HUDEP-2 (cell line): ENCODE data around the gene PCBD2.
"Not testable (repeated sequence)": the region's sequence is repeated elsewhere in the genome, so short reads cannot be mapped to it uniquely, and the experiment has no call there.

Source experiments
- DNase-seq, 76 experiments: peaks; one replicate each; lab custom pipeline; 2025; ENCODE audit not compliant: unreplicated experiment in 76 of 76; lab: John Stamatoyannopoulos, UW

PCBD2 gene

DNA sequence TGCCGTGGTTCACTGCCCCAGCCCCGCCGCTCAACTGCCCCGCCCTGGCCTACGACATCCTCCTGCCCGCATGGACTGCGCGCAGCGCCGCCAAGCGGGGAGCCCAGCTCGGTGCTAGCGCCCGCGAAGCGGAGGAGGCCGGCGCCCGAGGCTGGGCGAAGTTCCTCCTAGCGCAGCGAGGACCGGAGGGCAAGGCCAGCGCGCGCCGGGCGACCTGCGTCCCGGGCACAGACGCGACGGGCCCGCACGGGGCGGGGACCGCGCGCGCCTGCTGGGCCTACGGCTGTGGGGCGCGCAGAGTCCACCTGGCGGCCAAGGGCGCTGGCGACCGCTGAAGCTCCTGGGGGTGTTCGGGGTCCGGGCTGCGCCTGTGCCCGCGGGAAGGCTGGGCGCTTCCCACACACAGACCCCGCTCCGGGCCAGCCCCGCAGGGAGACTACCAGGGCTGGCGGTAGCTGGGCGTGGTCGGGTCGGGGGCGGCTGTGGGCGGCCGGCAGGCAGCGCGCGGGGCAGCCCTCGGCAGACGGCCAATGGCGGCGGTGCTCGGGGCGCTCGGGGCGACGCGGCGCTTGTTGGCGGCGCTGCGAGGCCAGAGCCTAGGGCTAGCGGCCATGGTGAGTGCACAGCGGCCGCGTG lies at the start of gene PCBD2:
PCBD2 (plus strand) TSS at position 522 of the 636 bp plus-strand sequence; CDS start at position 531, 9 bp downstream.
- DNase-seq, result peak in 75 of 76 experiments; percentile 26 to 94 (median 87)

DNA sequence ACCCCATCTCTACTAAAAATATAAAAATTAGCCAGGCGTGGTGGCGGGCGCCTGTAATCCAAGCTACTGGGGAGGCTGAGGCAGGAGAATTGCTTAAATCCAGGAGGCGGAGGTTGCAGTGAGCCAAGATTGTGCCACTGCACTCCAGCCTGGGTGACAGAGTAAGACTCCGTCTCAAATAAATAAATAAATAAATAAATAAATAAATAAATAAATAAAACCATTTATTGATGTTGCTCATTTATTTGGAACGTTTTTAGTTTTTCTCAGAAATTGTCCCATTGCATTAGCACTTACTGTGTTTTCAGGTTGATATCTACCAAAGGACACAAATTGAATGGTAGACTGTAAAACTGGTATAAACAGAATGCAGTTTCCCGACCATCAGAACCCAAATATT lies 48.5 kb upstream of the PCBD2 start:
- not testable (repeated sequence) for DNase-seq

DNA sequence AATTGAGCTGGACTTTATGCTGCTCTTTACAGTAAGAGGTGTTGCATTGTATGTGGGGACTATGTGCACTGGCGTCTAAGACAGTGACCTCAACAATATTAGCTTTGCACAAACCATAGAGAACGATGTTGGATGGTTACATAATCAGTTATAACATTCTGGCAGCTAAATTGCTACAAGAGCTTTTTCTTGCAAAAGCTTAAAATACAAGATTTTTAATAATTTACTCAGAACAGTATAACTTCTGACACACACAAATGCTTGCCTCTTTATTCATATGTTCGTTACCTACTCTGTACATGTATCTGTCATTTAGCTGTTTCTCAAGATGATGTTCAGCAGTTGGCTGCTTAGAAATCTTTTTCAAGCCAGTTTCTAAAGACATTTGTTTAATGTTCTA lies 47.5 kb upstream of the PCBD2 start:
- DNase-seq, result no peak

DNA sequence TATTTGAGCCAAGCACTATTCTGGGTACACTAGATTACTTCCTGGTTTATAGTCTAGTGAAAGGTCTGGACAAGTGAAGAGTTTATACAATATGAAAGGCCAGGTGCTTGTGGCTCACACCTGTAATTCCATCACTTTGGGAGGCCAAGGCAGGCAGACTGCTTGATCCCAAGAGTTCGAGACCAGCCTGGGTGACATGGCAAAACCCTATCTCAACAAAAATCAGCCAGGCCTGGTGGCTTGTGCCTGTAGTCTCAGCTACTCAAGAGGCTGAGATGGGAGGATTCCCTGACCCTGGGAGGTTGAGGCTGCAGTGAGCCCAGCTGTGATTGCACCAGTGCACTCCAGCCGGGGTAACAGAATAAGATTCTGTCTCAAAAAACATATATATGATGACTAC lies 40.2 kb upstream of the PCBD2 start:
- DNase-seq, result no peak

DNA sequence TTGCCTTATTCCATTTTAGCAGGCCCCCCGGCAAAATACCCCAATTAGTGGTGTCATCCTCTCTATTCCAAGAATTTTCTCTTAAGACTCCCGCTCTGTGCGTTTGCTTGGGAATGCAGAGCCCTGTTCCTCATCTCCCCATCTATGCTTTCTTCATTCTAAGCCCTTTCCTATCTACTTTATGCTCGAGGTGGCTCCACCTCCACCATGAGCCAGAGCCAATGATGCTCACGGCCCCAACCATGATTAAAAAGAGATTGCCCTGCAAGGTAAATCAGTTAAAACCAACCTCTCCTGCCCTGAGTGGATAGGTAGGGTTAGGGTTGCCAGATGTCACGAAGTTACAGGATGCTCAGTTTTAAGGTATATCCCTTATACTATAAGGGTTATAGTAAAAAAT lies 31.4 kb upstream of the PCBD2 start:
- DNase-seq, result peak in 2 of 76 experiments; percentile 4 to 6

DNA sequence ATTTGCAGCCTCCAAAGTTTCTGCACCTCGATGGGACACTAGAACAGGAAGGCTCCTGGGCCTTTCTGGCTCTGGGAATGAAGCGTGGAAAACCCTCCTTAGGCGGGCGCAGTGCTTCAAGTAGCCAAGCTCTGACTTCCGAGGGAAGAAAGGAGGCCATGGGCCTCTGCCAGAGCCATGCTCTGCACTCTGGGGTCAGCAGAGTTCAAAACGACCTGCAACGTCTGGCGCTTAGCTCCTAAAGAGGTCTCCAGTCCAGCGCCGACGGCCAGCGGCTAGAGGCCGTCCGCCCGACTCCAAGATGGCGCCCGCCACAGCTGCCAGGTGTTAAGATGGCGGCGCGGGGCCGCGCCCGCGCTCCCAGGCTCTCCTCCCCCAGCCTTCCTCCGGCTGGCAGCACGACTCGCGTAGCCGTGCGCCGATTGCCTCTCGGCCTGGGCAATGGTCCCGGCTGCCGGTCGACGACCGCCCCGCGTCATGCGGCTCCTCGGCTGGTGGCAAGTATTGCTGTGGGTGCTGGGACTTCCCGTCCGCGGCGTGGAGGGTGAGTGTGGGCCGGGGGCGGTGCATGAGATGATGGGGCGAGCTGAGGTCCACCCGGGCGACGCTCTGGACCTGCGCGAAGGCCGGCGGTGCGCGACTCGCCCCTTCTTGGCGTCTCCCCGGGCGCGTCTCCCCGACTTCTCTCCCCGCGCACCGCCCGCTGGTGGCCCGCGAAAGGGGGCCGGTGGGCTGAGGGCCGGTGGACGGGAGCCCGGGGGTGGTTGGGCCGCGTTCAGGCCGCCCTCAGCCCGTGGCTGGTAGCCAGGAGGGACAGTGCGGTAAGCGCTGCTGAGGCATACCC lies 30.7 kb upstream of the PCBD2 start, which contains the start of gene TXNDC15:
TXNDC15 (plus strand) TSS at position 385 of the 844 bp plus-strand sequence; CDS start at position 442, 57 bp downstream.
- DNase-seq, result peak in 73 of 76 experiments; percentile 26 to 80 (median 65)

DNA sequence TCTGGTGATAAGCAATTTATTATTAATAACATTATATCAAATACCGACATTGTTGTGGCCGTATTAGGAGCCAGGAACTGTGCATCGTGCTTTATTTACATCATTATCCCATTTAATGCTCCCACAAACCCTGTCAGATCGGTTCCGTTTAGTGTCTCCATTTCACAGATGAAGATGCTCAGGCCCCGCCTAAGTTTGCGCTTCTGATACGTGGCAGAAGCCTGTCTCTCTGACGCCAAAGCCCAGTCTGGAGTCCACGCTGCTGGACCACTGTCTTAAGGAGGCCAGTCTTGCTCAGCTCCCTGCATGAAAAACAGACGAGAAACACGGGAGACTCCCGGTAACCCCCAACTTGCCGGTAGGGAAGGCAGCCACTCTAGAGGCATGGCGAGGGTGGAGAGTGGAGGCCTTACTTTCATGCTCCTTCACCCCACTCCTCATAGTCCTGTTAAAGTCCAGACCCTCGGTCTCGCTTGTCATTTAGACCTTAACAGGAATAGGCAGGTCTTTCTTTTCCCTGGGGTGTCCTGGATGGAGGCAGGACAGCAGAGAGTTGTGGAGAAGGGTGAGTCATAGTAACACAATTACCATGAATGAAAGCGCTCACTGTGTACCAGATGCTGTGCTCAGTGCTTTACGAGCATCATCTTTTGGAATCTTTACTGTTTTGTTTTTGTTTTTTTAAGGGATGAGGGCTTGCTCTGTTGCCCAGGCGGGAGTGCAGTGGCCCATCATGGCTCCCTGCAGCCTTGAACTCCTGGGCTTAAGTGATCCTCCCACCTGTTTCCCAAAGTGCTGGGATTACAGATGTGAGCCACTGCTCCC lies 29.9 kb upstream of the PCBD2 start:
- DNase-seq, result peak in 22 of 76 experiments; percentile 12 to 54 (median 25)

DNA sequence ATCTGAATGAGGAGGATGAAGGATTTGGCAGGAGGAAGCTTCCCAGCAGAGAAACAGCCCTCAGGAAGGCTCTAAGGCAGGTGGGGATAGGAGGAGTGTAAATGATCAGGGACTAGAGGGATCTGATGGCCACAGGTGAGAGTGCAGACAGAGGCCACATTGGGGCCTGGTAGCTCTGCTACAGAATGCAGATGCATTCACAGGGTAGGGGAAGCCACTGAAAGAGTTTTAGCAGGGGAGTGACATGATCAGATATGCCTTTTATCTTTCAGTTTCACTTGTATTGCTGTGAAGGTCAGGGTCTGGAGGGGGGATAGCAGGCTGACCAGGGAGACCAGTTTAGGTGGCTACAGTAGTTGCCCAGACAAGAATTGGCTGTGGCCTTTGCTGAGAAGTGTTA lies 27.8 kb upstream of the PCBD2 start:
- DNase-seq, result peak in 16 of 76 experiments; percentile 4 to 38 (median 15)

DNA sequence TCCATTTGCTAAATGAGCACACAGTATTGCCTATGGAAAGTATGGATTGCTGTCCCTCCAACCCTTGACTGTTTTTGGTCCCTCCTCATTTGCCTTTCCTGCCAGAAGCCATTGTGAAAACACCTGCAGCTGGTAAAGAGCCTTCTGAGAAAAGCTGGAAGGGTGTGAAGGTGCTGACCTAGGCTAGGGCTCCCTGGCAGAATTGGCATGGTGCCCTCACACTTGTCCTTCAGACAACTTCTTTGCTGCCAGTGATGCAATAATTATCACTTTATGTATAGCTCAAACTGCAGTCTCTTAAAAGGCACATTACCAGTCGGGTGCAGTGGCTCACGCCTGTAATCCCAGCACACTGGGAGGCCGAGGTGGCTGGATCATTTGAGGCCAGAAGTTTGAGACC lies 26.5 kb upstream of the PCBD2 start:
- peak in 11 of 76 experiments; percentile 1 to 33 (median 19) for DNase-seq

DNA sequence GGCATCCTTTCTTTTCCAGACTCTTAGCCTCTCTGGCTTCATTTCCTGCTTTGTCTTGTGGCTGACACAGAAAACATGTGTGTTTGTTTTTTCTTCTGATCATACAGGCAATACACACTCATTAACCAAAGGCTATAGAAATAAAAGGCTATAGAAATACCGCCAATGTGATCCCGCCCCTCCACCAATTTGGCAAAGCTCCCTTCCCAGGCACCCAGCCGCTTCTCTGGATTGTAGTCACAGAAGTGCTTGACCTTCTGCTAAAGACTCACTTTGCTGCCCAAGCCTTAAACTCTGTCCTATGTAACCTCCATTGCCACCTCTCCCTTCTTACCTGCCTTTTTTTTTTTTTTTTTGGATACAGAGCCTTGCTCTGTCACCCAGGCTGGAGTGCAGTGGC lies 25.5 kb upstream of the PCBD2 start:
- no peak for DNase-seq

DNA sequence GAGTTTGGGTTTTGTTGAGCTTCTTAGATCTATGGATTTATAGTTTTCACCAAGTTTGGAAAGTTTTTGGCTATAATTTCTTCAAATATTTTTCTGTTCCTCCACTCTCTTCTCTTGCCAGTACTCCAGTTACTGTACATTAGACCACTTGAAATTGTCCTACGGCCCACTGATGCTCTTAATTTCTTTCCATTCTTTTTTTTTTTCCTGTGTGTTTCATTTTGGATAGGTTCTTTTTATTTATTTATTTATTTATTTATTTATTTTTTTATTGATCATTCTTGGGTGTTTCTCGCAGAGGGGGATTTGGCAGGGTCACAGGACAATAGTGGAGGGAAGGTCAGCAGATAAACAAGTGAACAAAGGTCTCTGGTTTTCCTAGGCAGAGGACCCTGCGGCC lies 24.0 kb upstream of the PCBD2 start:
- DNase-seq, result not testable (repeated sequence)

DNA sequence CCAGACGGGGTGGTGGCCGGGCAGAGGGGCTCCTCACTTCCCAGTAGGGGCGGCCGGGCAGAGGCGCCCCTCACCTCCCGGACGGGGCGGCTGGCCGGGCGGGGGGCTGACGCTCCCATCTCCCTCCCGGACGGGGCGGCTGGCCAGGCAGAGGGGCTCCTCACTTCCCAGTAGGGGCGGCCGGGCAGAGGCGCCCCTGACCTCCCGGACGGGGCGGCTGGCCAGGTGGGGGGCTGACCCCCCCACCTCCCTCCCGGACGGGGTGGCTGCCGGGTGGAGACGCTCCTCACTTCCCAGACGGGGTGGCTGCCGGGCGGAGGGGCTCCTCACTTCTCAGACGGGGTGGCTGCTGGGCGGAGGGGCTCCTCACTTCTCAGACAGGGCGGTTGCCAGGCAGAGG lies 23.2 kb upstream of the PCBD2 start:
- not testable (repeated sequence) for DNase-seq

DNA sequence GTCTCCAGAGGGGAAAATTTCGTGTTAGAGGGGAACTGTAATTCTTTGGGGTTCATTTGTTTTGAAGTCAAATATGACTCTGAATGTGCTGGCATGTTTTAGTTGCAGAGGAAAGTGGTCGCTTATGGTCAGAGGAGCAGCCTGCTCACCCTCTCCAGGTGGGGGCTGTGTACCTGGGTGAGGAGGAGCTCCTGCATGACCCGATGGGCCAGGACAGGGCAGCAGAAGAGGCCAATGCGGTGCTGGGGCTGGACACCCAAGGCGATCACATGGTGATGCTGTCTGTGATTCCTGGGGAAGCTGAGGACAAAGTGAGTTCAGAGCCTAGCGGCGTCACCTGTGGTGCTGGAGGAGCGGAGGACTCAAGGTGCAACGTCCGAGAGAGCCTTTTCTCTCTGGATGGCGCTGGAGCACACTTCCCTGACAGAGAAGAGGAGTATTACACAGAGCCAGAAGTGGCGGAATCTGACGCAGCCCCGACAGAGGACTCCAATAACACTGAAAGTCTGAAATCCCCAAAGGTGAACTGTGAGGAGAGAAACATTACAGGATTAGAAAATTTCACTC lies 17.3 kb upstream of the PCBD2 start:
- no peak for DNase-seq

DNA sequence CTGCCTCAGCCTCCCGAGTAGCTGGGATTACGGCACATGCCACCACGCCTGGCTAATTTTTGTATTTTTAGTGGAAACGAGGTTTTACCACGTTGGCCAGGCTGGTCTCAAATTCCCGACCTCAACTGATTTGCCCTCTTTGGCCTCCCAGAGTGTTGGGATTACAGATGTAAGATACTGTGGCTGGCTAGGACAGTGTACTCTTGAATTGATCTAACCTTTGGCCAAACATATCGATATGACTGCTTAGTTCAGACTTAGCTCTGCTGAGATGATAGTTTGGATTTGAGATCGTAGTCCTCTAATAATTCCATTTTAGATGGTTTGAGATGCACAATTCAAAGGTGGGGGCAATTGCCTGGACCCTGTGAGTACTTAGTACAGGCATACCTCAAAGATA lies 15.6 kb upstream of the PCBD2 start:
- DNase-seq, result no peak

DNA sequence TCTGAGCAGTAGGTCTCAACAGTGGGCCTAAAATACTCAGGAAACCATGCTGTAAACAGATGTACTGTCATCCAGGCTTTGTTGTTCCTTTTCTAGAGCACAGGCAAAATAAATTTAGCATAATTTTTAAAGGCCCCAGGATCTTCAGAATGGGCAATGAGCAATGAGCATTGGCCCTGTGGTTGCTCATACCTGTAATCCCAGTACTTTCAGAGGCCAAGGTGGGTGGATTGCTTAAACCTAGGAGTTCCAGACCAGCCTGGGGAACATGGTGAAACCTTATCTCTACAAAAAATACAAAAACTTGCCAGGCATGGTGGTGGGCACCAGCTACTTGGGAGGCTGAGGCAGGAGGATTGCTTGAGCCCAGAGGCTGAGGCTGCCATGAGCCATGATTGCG lies 13.5 kb upstream of the PCBD2 start:
- DNase-seq, result no peak

DNA sequence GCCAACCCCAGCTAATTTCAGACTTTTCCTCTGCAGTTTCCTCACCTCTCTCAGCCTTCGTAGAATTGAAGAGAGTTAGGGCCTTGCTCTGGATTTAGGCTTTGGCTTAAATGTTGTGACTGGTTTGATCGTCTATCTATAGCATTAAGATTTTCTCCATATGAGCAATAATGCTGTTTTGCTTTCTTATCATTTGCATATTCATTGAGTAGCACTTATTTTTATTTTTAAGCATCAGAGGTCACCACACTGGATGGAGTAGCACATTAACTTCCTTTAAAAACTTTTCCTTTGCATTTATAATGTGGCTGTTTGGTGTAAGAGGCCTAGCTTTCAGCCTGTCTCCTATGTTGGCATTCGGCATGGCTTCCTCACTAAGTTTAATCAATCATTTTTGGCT lies 12.6 kb upstream of the PCBD2 start:
- no peak for DNase-seq

DNA sequence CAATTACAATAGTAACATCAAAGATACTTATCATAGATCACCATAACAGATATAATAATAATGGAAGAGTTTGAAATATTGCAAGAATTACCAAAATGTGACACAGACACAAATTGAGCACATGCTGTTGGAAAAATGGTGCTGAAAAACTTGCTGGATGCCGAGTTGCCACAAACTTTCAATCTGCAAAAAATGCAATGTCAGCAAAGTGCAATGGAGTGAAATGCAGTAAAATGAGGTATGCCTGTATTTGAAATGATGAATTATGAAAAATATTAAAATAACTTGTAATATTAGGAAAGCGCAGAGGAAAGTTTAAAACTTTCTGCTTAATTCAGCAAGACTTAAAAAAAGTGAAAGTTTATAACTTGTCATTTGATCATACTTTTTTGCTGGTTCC lies 12.0 kb upstream of the PCBD2 start:
- no peak for DNase-seq

DNA sequence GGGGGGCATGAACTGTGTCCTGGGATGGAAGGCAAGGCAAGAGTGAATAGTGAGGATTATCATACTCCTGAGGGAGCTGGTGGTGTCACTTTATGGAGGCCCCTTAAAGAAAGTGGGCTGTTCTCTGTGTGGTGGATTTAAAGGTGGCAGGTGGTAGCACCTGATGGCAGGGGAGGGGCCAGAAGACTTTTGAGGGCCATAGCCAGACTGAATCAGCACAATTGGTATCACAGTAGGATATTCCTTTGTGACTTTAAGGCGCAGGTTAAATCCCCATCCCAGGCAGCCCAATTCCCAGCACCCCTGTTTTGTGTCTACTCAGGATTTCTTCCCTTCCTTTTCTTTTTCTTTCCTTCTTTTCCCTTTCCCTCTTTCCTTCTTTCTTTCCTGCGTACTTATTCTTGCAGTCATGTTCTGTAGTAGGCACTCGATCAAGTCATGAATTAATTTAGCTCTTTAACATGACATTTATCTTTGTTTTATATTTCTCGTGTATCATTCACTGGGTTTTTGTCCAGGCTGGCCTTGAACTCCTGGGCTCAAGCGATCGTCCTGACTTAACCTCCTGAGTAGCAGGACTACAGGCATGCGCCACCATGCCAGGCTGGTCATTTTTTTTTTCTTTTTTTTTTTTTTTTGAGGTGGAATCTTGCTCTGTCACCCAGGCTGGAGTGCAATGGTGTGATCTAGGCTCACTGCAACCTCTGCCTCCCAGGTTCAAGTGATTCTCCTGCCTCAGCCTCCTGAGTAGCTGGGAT lies 11.0 kb upstream of the PCBD2 start:
- DNase-seq, result no peak

DNA sequence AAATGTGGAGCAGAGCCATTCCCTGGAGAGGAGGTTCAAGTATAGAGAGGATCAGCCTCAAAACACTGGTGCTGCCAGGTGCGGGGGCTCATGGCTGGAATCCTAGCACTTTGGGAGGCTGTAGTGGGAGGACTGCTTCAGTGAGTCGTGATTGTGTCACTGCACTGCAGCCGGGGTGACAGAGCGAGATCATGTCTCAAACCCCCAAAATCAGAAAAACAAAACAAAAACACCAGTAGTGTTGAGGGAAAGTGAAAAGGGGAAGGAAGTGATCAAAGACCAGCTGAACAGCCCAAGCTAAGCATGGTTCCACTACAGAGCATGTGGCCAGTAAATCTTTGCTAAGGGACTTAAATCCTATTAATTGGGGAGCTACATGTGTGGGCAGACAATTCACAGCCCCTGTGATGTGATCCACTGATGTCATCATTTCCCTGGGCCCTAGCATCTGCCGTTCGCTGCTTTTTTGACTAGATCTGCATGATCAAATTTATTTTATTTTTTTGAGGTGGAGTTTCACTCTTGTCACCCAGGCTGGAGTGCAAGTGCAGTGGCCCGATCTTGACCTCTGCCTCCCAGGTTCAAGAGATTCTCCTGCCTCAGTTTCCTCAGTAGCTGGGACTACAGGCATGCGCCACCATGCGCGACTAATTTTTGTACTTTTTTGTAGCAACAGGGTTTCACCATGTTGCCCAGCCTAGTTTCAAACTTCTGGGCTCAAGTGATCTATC lies 2.7 kb upstream of the PCBD2 start:
- DNase-seq, result no peak
